Trophoblast cell (in vitro differentiated cells and primary cell): Measurements from ENCODE around the gene BCL11B.

Source experiments
- DNase-seq, 2 donors: peaks; one replicate each; pipeline ENCODE4 v3.0.0-alpha.2; 2016
- H2AFZ ChIP-seq: 2 replicates; pipeline ENCODE4 v1.6.1; 2013; ENCODE audit warnings: low read length, moderate library complexity, mild to moderate bottlenecking; ENCODE audit not compliant: insufficient read depth, poor library complexity
- H2AK5ac ChIP-seq: 2 replicates; pipeline ENCODE4 v1.6.1; 2013; ENCODE audit warnings: mild to moderate bottlenecking, low read length
- H2BK120ac ChIP-seq: 2 replicates; pipeline ENCODE4 v1.6.1; 2013; ENCODE audit warnings: low read length, mild to moderate bottlenecking, moderate library complexity; ENCODE audit not compliant: insufficient read depth, poor library complexity
- H2BK12ac ChIP-seq: 2 replicates; pipeline ENCODE4 v1.6.1; 2013; ENCODE audit warnings: mild to moderate bottlenecking, low read length, moderate library complexity
- H2BK5ac ChIP-seq: 2 replicates; pipeline ENCODE4 v1.6.1; 2013; ENCODE audit warnings: low read length, low read depth, moderate library complexity, mild to moderate bottlenecking; ENCODE audit not compliant: poor library complexity
- H3K14ac ChIP-seq: 2 replicates; pipeline ENCODE4 v1.6.1; 2013; ENCODE audit warnings: mild to moderate bottlenecking, low read length
- H3K18ac ChIP-seq: 2 replicates; pipeline ENCODE4 v1.6.1; 2013; ENCODE audit warnings: mild to moderate bottlenecking, low read length
- H3K23ac ChIP-seq: 2 replicates; pipeline ENCODE4 v1.6.1; 2013; ENCODE audit warnings: low read length
- H3K27ac ChIP-seq: 2 replicates; pipeline ENCODE4 v1.5.1; 2013; ENCODE audit warnings: low read depth, mild to moderate bottlenecking, inconsistent platforms, low read length, moderate library complexity
- H3K27me3 ChIP-seq: 2 replicates; pipeline ENCODE4 v1.6.1; 2013; ENCODE audit warnings: inconsistent platforms, mild to moderate bottlenecking, low read length, moderate library complexity; ENCODE audit not compliant: insufficient read depth
- H3K36me3 ChIP-seq, 2 experiments: 1 replicate in 1 of 2; 2 replicates in 1 of 2; pipeline ENCODE4 v1.6.1; 2013; ENCODE audit warnings: low read length in 2 of 2, mild to moderate bottlenecking in 2 of 2, moderate library complexity in 1 of 2; ENCODE audit not compliant: insufficient read depth in 2 of 2, control insufficient read depth in 1 of 2
- H3K4ac ChIP-seq: 2 replicates; pipeline ENCODE4 v1.6.1; 2013; ENCODE audit warnings: low read depth, mild to moderate bottlenecking, low read length, moderate library complexity
- H3K4me1 ChIP-seq, 2 experiments: 1 replicate in 1 of 2; 2 replicates in 1 of 2; pipeline ENCODE4 v1.6.1; 2013; ENCODE audit warnings: low read length in 2 of 2, mild to moderate bottlenecking in 2 of 2, moderate library complexity in 1 of 2; ENCODE audit not compliant: insufficient read depth in 2 of 2, control insufficient read depth in 1 of 2
- H3K4me2 ChIP-seq: 2 replicates; pipeline ENCODE4 v1.6.1; 2013; ENCODE audit warnings: inconsistent platforms, mild to moderate bottlenecking, low read length, moderate library complexity
- H3K4me3 ChIP-seq: 2 replicates; pipeline ENCODE4 v1.5.1; 2013; ENCODE audit warnings: mild to moderate bottlenecking, low read depth, low read length, inconsistent platforms
- H3K79me1 ChIP-seq: one replicate; pipeline ENCODE4 v1.6.1; 2013; ENCODE audit warnings: low read length
- H3K79me2 ChIP-seq: 2 replicates; pipeline ENCODE4 v1.6.1; 2013; ENCODE audit warnings: low read length, mild to moderate bottlenecking; ENCODE audit not compliant: control insufficient read depth, insufficient read depth, poor library complexity
- H3K9ac ChIP-seq: 2 replicates; pipeline ENCODE4 v1.6.1; 2013; ENCODE audit warnings: mild to moderate bottlenecking, low read length
- H3K9me3 ChIP-seq: 2 replicates; pipeline ENCODE4 v1.6.1; 2013; ENCODE audit warnings: low read depth, mild to moderate bottlenecking, control low read depth, inconsistent platforms, low read length; ENCODE audit not compliant: insufficient read depth
- H4K12ac ChIP-seq: 2 replicates; pipeline ENCODE4 v1.6.1; 2013; ENCODE audit warnings: low read depth, mild to moderate bottlenecking, low read length, moderate library complexity
- H4K8ac ChIP-seq: 2 replicates; pipeline ENCODE4 v1.6.1; 2013; ENCODE audit warnings: low read depth, mild to moderate bottlenecking, low read length, moderate library complexity
- H4K91ac ChIP-seq: one replicate; pipeline ENCODE4 v1.6.1; 2013; ENCODE audit warnings: low read depth, mild to moderate bottlenecking, low read length, moderate library complexity
- WGBS: extraction: QIAGEN DNeasy Blood & Tissue Kit; methylation state at CpG from one replicate; pipeline ENCODE4 v1.1.7; 2013; ENCODE audit warnings: missing lambda C conversion rate; ENCODE audit not compliant: insufficient read length, insufficient coverage; ENCODE audit errors: extremely low coverage; 5-methylcytosine and 5-hydroxymethylcytosine counted together

Gene BCL11B

GRCh38 chr14:99175331-99176155 lies 96.5 kb downstream of the BCL11B start:
- peaks cover 3% of the 10 kb centered on the region for H3K79me1 ChIP-seq
- no peak overlapping the region for H3K4me2 ChIP-seq
- peaks cover 18 to 20% of the 10 kb centered on the region in 2 experiments for H3K4me1 ChIP-seq
- H3K27me3 ChIP-seq = no peaks in the 10 kb centered on the region
- H4K12ac ChIP-seq = no peak overlapping the region
- no peak overlapping the region for H3K27ac ChIP-seq
- no peak for DNase-seq
- H3K9me3 ChIP-seq = no peaks in the 10 kb centered on the region
- peaks cover 5 to 8% of the 10 kb centered on the region in 2 experiments for H3K36me3 ChIP-seq
- H4K91ac ChIP-seq = no peak overlapping the region
- H2BK12ac ChIP-seq = no peak overlapping the region
- WGBS = no CpG with 5 or more reads among the region's 95 CpGs
- no peak overlapping the region for H3K18ac ChIP-seq
- no peak overlapping the region for H3K4ac ChIP-seq
- no peak overlapping the region for H3K23ac ChIP-seq
- no peak overlapping the region for H3K4me3 ChIP-seq
- H2AK5ac ChIP-seq = no peak overlapping the region
- no peak overlapping the region for H2BK5ac ChIP-seq
- H3K9ac ChIP-seq = no peak overlapping the region
- H2AFZ ChIP-seq = no peak overlapping the region
- no peaks in the 10 kb centered on the region for H3K79me2 ChIP-seq
- no peak overlapping the region for H3K14ac ChIP-seq
- H2BK120ac ChIP-seq = no peak overlapping the region
- H4K8ac ChIP-seq = no peak overlapping the region

- no peak for DNase-seq
- no peak overlapping the region for H2BK120ac ChIP-seq
- H3K79me2 ChIP-seq = no peaks in the 10 kb centered on the region
- no peak overlapping the region for H4K91ac ChIP-seq
- WGBS = no CpG with 5 or more reads among the region's 81 CpGs
- no peak overlapping the region for H3K4me2 ChIP-seq
- H3K36me3 ChIP-seq = peaks cover 5 to 8% of the 10 kb centered on the region in 2 experiments
- H3K4me1 ChIP-seq = peaks cover 18 to 20% of the 10 kb centered on the region in 2 experiments
- H3K79me1 ChIP-seq = peaks cover 3% of the 10 kb centered on the region
- no peak overlapping the region for H4K12ac ChIP-seq
- H3K27ac ChIP-seq = no peak overlapping the region
- no peak overlapping the region for H2BK5ac ChIP-seq
- H2AK5ac ChIP-seq = no peak overlapping the region
- no peak overlapping the region for H2AFZ ChIP-seq
- no peak overlapping the region for H3K9ac ChIP-seq
- H3K14ac ChIP-seq = no peak overlapping the region
- H3K4ac ChIP-seq = no peak overlapping the region
- no peak overlapping the region for H3K18ac ChIP-seq
- H4K8ac ChIP-seq = no peak overlapping the region
- H3K27me3 ChIP-seq = no peaks in the 10 kb centered on the region
- H3K23ac ChIP-seq = no peak overlapping the region
- H3K9me3 ChIP-seq = no peaks in the 10 kb centered on the region
- H2BK12ac ChIP-seq = no peak overlapping the region
- H3K4me3 ChIP-seq = no peak overlapping the region
These were observed 97.2 kb downstream of the BCL11B start for GRCh38 chr14:99174770-99175319.

GRCh38 chr14:99174081-99174769 lies 97.8 kb downstream of the BCL11B start:
- Histone ChIP-seq H3K9ac (no peak overlapping the region), H4K91ac (no peak overlapping the region)
- no peak for DNase-seq

GRCh38 chr14:99173506-99173905 lies 98.5 kb downstream of the BCL11B start:
- Histone ChIP-seq H3K79me1 (peaks cover 3% of the 10 kb centered on the region), H3K9ac (no peak overlapping the region), H3K4me3 (no peak overlapping the region), H3K14ac (no peak overlapping the region), H3K4me2 (no peak overlapping the region), H2BK120ac (no peak overlapping the region), H4K91ac (no peak overlapping the region), H3K79me2 (no peaks in the 10 kb centered on the region), H2BK12ac (no peak overlapping the region), H3K36me3 (peaks cover 5 to 8% of the 10 kb centered on the region in 2 experiments), H2AK5ac (no peak overlapping the region), H2BK5ac (no peak overlapping the region), H3K23ac (no peak overlapping the region), H3K9me3 (no peaks in the 10 kb centered on the region), H3K27ac (no peak overlapping the region), H3K27me3 (no peaks in the 10 kb centered on the region), H3K4ac (no peak overlapping the region), H4K8ac (no peak overlapping the region), H2AFZ (no peak overlapping the region), H3K4me1 (peaks cover 15 to 16% of the 10 kb centered on the region in 2 experiments), H3K18ac (no peak overlapping the region), H4K12ac (no peak overlapping the region)
- DNase-seq = no peak
- WGBS = no CpG with 5 or more reads among the region's 3 CpGs

More at GRCh38 chr14:99174081-99174769, 97.8 kb downstream of the BCL11B start:
- H3K79me1 ChIP-seq = peaks cover 3% of the 10 kb centered on the region
- no peak overlapping the region for H2BK120ac ChIP-seq
- no peaks in the 10 kb centered on the region for H3K27me3 ChIP-seq
- H2BK12ac ChIP-seq = no peak overlapping the region
- H3K4me3 ChIP-seq = no peak overlapping the region
- H3K4ac ChIP-seq = no peak overlapping the region
- H4K12ac ChIP-seq = no peak overlapping the region
- WGBS = no CpG with 5 or more reads among the region's 79 CpGs
- no peak overlapping the region for H2AK5ac ChIP-seq
- no peak overlapping the region for H2AFZ ChIP-seq
- no peaks in the 10 kb centered on the region for H3K9me3 ChIP-seq
- H3K79me2 ChIP-seq = no peaks in the 10 kb centered on the region
- H3K14ac ChIP-seq = no peak overlapping the region
- H3K4me2 ChIP-seq = no peak overlapping the region
- H3K18ac ChIP-seq = no peak overlapping the region
- no peak overlapping the region for H3K23ac ChIP-seq
- peaks cover 5 to 8% of the 10 kb centered on the region in 2 experiments for H3K36me3 ChIP-seq
- H3K27ac ChIP-seq = no peak overlapping the region
- no peak overlapping the region for H2BK5ac ChIP-seq
- peaks cover 18 to 20% of the 10 kb centered on the region in 2 experiments for H3K4me1 ChIP-seq
- no peak overlapping the region for H4K8ac ChIP-seq
